Mesodermal cell (in vitro differentiated cells): ENCODE measurements around the gene GASK1A.
"Not testable (repeated sequence)": the region's sequence is repeated elsewhere in the genome, so short reads cannot be mapped to it uniquely, and the experiment has no call there.

Source experiments
- H3K27ac ChIP-seq: 2 replicates; pipeline ENCODE4 v1.7.0; 2013; ENCODE audit warnings: mild to moderate bottlenecking, low read depth, low read length, moderate library complexity; ENCODE audit not compliant: severe bottlenecking
- H3K36me3 ChIP-seq: 2 replicates; pipeline ENCODE4 v1.7.1; 2013; ENCODE audit warnings: mild to moderate bottlenecking, low read length, moderate library complexity; ENCODE audit not compliant: control insufficient read depth, insufficient read depth
- H3K4me1 ChIP-seq: one replicate; pipeline ENCODE4 v1.7.1; 2013; ENCODE audit warnings: mild to moderate bottlenecking, low read length; ENCODE audit not compliant: insufficient read depth, control insufficient read depth, poor library complexity, severe bottlenecking
- H3K4me3 ChIP-seq: 2 replicates; pipeline ENCODE4 v1.7.0; 2013; ENCODE audit warnings: low read length, control low read depth, mild to moderate bottlenecking; ENCODE audit not compliant: insufficient read depth, poor library complexity, severe bottlenecking; ENCODE audit errors: extremely low read depth
- H3K9me3 ChIP-seq: 2 replicates; pipeline ENCODE4 v1.7.1; 2013; ENCODE audit warnings: mild to moderate bottlenecking, low read length, moderate library complexity; ENCODE audit not compliant: control insufficient read depth
- whole genome bisulfite sequencing, 2 experiments: methylation state at CpG; one replicate each; pipeline ENCODE4 v1.1.5; 2013; ENCODE audit warnings: missing lambda C conversion rate in 2 of 2; ENCODE audit not compliant: insufficient coverage in 2 of 2; 5-methylcytosine and 5-hydroxymethylcytosine counted together

The GASK1A gene

GRCh38 chr3:43061101-43061895, 82.2 kb downstream of the GASK1A start:
- H3K4me1 ChIP-seq, result no peaks in the 10 kb centered on the region
- no peak overlapping the region for H3K27ac ChIP-seq
- 83 to 97% methylated on average over 3 to 5 of the region's 8 CpGs for WGBS, 2 experiments
- no peak overlapping the region for H3K4me3 ChIP-seq
- no peaks in the 10 kb centered on the region for H3K36me3 ChIP-seq
- no peaks in the 10 kb centered on the region for H3K9me3 ChIP-seq

GRCh38 chr3:43062040-43062563, 83.0 kb downstream of the GASK1A start:
- 78 to 81% methylated on average over 2 to 5 of the region's 5 CpGs for WGBS, 2 experiments
- H3K9me3 ChIP-seq, result no peaks in the 10 kb centered on the region
- no peaks in the 10 kb centered on the region for H3K4me1 ChIP-seq
- H3K27ac ChIP-seq, result no peak overlapping the region
- no peak overlapping the region for H3K4me3 ChIP-seq
- H3K36me3 ChIP-seq, result no peaks in the 10 kb centered on the region

GRCh38 chr3:43062564-43063040, 83.5 kb downstream of the GASK1A start:
- no peaks in the 10 kb centered on the region for H3K4me1 ChIP-seq

GRCh38 chr3:43063114-43063513, 84.0 kb downstream of the GASK1A start:
- Histone ChIP-seq H3K4me3 (no peak overlapping the region), H3K9me3 (no peaks in the 10 kb centered on the region), H3K27ac (no peak overlapping the region), H3K36me3 (no peaks in the 10 kb centered on the region), H3K4me1 (no peaks in the 10 kb centered on the region)
- WGBS, 2 experiments, result 65 to 95% methylated on average over 4 to 5 of the region's 5 CpGs

More at GRCh38 chr3:43062564-43063040, 83.5 kb downstream of the GASK1A start:
- Histone ChIP-seq H3K9me3 (no peaks in the 10 kb centered on the region), H3K36me3 (no peaks in the 10 kb centered on the region), H3K4me3 (no peak overlapping the region), H3K27ac (no peak overlapping the region)
- WGBS, 2 experiments, result 65 to 83% methylated on average over 4 to 7 of the region's 8 CpGs

GRCh38 chr3:43070670-43071069, 91.6 kb downstream of the GASK1A start:
- not testable (repeated sequence) for H3K4me1 ChIP-seq, H3K36me3 ChIP-seq, H3K27ac ChIP-seq, H3K9me3 ChIP-seq, H3K4me3 ChIP-seq
- WGBS, 2 experiments, result 93% methylated on average over 3 of the region's 5 CpGs; no CpG with 5 or more reads in 1 of the 2 experiments

GRCh38 chr3:43071313-43071893, 92.3 kb downstream of the GASK1A start:
- Histone ChIP-seq H3K27ac (no peak overlapping the region), H3K4me1 (no peaks in the 10 kb centered on the region), H3K9me3 (no peaks in the 10 kb centered on the region), H3K36me3 (no peaks in the 10 kb centered on the region), H3K4me3 (no peak overlapping the region)
- 62 to 69% methylated on average over 5 to 7 of the region's 7 CpGs for WGBS, 2 experiments

- no peak overlapping the region for H3K4me3 ChIP-seq
- no peaks in the 10 kb centered on the region for H3K36me3 ChIP-seq
- 96 to 100% methylated on average over 4 of the region's 4 CpGs for WGBS, 2 experiments
- H3K27ac ChIP-seq, result no peak overlapping the region
- no peaks in the 10 kb centered on the region for H3K4me1 ChIP-seq
- no peaks in the 10 kb centered on the region for H3K9me3 ChIP-seq
Measured at GRCh38 chr3:43072361-43072760, 93.2 kb downstream of the GASK1A start.

GRCh38 chr3:43073116-43073835, 94.2 kb downstream of the GASK1A start:
- no peaks in the 10 kb centered on the region for H3K4me1 ChIP-seq
- 83 to 97% methylated on average over 3 to 6 of the region's 7 CpGs for WGBS, 2 experiments
- no peak overlapping the region for H3K4me3 ChIP-seq
- no peak overlapping the region for H3K27ac ChIP-seq
- H3K36me3 ChIP-seq, result no peaks in the 10 kb centered on the region
- no peaks in the 10 kb centered on the region for H3K9me3 ChIP-seq

- Histone ChIP-seq H3K27ac (no peak overlapping the region), H3K36me3 (no peaks in the 10 kb centered on the region), H3K4me1 (no peaks in the 10 kb centered on the region), H3K4me3 (no peak overlapping the region), H3K9me3 (no peaks in the 10 kb centered on the region)
- 88 to 92% methylated on average over 2 to 3 of the region's 5 CpGs for WGBS, 2 experiments
Measured at GRCh38 chr3:43073836-43074220, 94.7 kb downstream of the GASK1A start.

- Histone ChIP-seq H3K9me3 (no peaks in the 10 kb centered on the region), H3K27ac (no peak overlapping the region), H3K4me3 (no peak overlapping the region), H3K36me3 (peaks cover 1% of the 10 kb centered on the region), H3K4me1 (no peaks in the 10 kb centered on the region)
- 84 to 92% methylated on average over 2 to 3 of the region's 4 CpGs for WGBS, 2 experiments
Measured at GRCh38 chr3:43074482-43074881, 95.4 kb downstream of the GASK1A start.
